ENCODE results near the gene FSD2. TPM values are rescaled to one million over a fixed set of nuclear protein-coding genes. Genes with fewer than 3 reads are reported as not detected.

Gene FSD2
- total RNA-seq, 1 experiment from 2014 or later = not detected

DNA sequence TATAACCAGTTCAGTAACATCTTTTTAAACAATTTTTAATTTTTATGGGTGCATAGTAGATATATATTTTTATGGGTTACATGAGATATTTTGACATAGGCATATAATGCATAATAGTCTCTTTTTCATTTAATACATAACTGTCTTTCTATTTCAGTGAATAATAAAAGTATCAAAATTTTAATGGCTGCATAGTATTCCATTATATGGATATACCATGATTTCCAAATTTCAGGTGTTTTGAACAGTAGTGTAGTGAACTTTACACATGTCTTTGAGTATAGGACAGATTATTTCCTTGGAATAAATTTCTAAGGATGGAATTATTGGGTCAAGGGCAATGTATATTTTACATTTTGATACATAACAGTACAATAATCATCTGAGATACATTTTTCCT is 14.3 kb upstream of the FSD2 start:
- intact Hi-C loops (cut with micrococcal nuclease; ENCODE audit: unreplicated experiment) = no loop called here
- no peaks in the 10 kb centered on the region for H3K9me3 ChIP-seq (ENCODE audit: insufficient read depth, low read depth)
- no TSS peak for BruUV-seq (replicated peaks)
- H3K9me2 ChIP-seq (ENCODE audit: insufficient read depth) = no peaks in the 10 kb centered on the region
- POLR2A ChIA-PET (ENCODE audit: unreplicated experiment) = no interaction called here
- no peak for DNase-seq
- H3K4me1 ChIP-seq (replicated peaks; ENCODE audit: insufficient read depth) = no peaks in the 10 kb centered on the region
- 0 out of 2 replicates have a peak, but pooled peaks cover 2% of the 10 kb centered on the region for H3F3A ChIP-seq (ENCODE audit: insufficient read depth, low read depth)
- no peak for TF ChIP-seq EZH2 (IDR thresholded peaks at IDR 0.05; ENCODE audit: low read depth)
- TF ChIP-seq, protein P1, sequence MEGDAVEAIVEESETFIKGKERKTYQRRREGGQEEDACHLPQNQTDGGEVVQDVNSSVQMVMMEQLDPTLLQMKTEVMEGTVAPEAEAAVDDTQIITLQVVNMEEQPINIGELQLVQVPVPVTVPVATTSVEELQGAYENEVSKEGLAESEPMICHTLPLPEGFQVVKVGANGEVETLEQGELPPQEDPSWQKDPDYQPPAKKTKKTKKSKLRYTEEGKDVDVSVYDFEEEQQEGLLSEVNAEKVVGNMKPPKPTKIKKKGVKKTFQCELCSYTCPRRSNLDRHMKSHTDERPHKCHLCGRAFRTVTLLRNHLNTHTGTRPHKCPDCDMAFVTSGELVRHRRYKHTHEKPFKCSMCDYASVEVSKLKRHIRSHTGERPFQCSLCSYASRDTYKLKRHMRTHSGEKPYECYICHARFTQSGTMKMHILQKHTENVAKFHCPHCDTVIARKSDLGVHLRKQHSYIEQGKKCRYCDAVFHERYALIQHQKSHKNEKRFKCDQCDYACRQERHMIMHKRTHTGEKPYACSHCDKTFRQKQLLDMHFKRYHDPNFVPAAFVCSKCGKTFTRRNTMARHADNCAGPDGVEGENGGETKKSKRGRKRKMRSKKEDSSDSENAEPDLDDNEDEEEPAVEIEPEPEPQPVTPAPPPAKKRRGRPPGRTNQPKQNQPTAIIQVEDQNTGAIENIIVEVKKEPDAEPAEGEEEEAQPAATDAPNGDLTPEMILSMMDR (conservative IDR thresholded peaks at IDR 0.05) = no peak
- no peak overlapping the region for H3K4me2 ChIP-seq
- peaks cover 18% of the 10 kb centered on the region; the same call in 1 of the 2 replicates for H3K36me3 ChIP-seq (ENCODE audit: low read depth)
- H3K27me3 ChIP-seq (ENCODE audit: insufficient read depth, low read depth) = no peaks in the 10 kb centered on the region
- H2AFZ ChIP-seq = no peak overlapping the region
- peaks cover 4% of the 10 kb centered on the region; the same call in 1 of the 2 replicates for H3K79me2 ChIP-seq (ENCODE audit: low read depth)
- CTCF ChIA-PET = no interaction called here
- no peaks in the 10 kb centered on the region for H4K20me1 ChIP-seq (ENCODE audit: insufficient read depth)
- H3K4me3 ChIP-seq = no peak overlapping the region
- no peak overlapping the region for H3K27ac ChIP-seq

DNA sequence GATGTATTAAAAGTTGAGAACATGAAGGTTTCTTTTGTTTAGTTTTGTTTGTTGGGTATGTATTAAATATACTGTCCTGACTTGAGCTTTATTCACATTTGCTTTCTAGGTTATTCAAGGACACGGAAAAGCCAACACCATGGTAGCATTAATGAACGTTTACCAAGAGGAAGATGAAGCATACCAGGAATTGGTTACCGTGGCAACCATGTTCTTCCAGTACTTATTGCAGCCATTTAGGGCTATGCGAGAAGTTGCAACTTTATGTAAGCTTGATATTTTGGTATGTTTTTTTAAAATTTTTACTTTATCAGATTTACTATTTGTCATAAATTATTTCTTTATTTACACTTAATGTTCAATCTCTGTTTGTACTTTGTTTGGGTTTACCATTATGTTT is 7.1 kb upstream of the FSD2 start:
- Histone ChIP-seq H3F3A (ENCODE audit: insufficient read depth, low read depth) (peaks cover 16% of the 10 kb centered on the region; the same call in 1 of the 2 replicates), H3K36me3 (ENCODE audit: low read depth) (peaks cover 11% of the 10 kb centered on the region; the same call in 1 of the 2 replicates), H3K27ac (no peak overlapping the region), H3K4me1 (replicated peaks; ENCODE audit: insufficient read depth) (peaks cover 17% of the 10 kb centered on the region), H3K9me3 (ENCODE audit: insufficient read depth, low read depth) (no peaks in the 10 kb centered on the region), H3K27me3 (ENCODE audit: insufficient read depth, low read depth) (no peaks in the 10 kb centered on the region), H3K79me2 (ENCODE audit: low read depth) (peaks cover 37% of the 10 kb centered on the region), H3K4me3 (no peak overlapping the region), H3K4me2 (no peak overlapping the region), H4K20me1 (ENCODE audit: insufficient read depth) (no peaks in the 10 kb centered on the region), H2AFZ (no peak overlapping the region), H3K9me2 (ENCODE audit: insufficient read depth) (no peaks in the 10 kb centered on the region)
- CTCF ChIA-PET = no interaction called here
- DNase-seq = no peak
- POLR2A ChIA-PET (ENCODE audit: unreplicated experiment) = interaction anchor here (0.8 kb wide), 1 partner anchor 63 kb away, joined by 4 read pairs; no protein-coding TSS in a partner anchor
- intact Hi-C loops (cut with micrococcal nuclease; ENCODE audit: unreplicated experiment) = no loop called here
- TF ChIP-seq EZH2 (IDR thresholded peaks at IDR 0.05; ENCODE audit: low read depth) = no peak
- BruUV-seq (replicated peaks) = no TSS peak

DNA sequence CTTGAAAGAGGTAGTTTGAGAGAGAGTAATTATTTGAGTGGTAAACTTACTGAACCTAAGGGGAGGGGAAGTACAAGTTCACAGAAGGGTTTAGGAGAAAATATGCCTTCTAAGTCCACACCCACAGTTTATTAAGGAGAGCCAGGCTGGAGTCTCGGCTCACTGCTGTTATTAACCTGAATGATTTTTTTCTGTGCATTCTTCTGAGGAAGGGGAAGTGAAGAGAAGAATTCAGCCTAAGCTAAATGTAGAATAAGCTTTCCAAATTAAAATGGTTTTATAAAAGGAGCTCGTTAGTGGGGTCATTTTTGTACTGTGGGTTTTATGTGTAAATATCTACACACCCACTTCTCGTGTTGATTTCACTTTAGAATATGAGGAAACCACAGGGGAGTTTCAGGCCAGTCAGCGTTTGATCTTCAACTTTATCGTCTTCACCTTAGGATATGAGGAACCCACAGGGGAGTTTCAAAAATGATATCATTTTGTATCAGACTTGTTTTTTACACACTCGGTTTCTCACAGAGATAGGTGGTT is 5.1 kb upstream of the FSD2 start:
- peak overlapping the region; percentile 99 for H3K4me3 ChIP-seq
- no peaks in the 10 kb centered on the region for H4K20me1 ChIP-seq (ENCODE audit: insufficient read depth)
- H3K4me1 ChIP-seq (replicated peaks; ENCODE audit: insufficient read depth) = peaks cover 17% of the 10 kb centered on the region
- peaks cover 11% of the 10 kb centered on the region; the same call in 1 of the 2 replicates for H3K36me3 ChIP-seq (ENCODE audit: low read depth)
- TF ChIP-seq, protein P1 (conservative IDR thresholded peaks at IDR 0.05) = no peak
- no peak for TF ChIP-seq EZH2 (IDR thresholded peaks at IDR 0.05; ENCODE audit: low read depth)
- BruUV-seq (replicated peaks) = TSS peak; percentile 53
- peaks cover 37% of the 10 kb centered on the region for H3K79me2 ChIP-seq (ENCODE audit: low read depth)
- ChIA-PET CTCF (no interaction called here), POLR2A (ENCODE audit: unreplicated experiment) (interaction anchor here (0.8 kb wide), 1 partner anchor 61 kb away, joined by 4 read pairs; no protein-coding TSS in a partner anchor)
- H3K9me3 ChIP-seq (ENCODE audit: insufficient read depth, low read depth) = no peaks in the 10 kb centered on the region
- H3F3A ChIP-seq (ENCODE audit: insufficient read depth, low read depth) = peaks cover 13% of the 10 kb centered on the region; the same call in 1 of the 2 replicates
- H3K4me2 ChIP-seq = peak overlapping the region; percentile 97
- intact Hi-C loops (cut with micrococcal nuclease; ENCODE audit: unreplicated experiment) = no loop called here
- peak overlapping the region; percentile 81 for H2AFZ ChIP-seq
- no peaks in the 10 kb centered on the region for H3K27me3 ChIP-seq (ENCODE audit: insufficient read depth, low read depth)
- peak overlapping the region; percentile 80 for H3K27ac ChIP-seq
- no peaks in the 10 kb centered on the region for H3K9me2 ChIP-seq (ENCODE audit: insufficient read depth)
- DNase-seq = no peak
